ENCODE results near the gene MED16.

DNA sequence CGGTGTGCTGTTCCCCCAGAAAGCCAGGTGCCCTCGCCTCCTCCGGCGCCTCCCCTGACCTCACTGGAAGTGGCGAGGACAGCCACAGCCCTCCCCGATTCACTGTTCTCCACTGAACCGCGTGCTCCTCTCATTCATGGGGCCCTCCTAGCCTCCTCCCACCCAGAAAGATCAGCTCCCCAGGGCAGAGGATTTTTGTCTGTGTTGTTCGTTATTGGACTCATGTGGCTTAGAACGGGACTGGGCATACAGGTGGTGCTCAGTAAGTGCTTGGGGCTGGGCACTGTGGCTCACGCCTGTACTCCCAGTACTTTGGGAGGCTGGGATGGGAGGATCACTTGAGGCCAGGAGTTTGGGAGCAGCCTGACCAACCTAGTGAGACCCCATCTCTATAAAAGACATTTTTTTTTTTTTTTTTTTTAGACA, 48.4 kb downstream of the MED16 start:
- TF ChIP-seq EZH2 (IDR thresholded peaks at IDR 0.05; ENCODE audit: insufficient read depth, poor library complexity, severe bottlenecking) = peak; percentile 46
- no peak for TF ChIP-seq EZH2phosphoT487 (IDR thresholded peaks at IDR 0.05; ENCODE audit: insufficient read depth, low read depth)
